Kidney capillary endothelial cell (primary cell): ENCODE measurements around the gene CDKN1B.

ENCODE experiments used
- DNase-seq: peaks from one replicate; pipeline ENCODE4 v3.0.0-alpha.2; 2018; ENCODE audit warnings: low spot score

CDKN1B gene

GRCh38 chr12:12701457-12701856, 15.7 kb upstream of the CDKN1B start:
- no peak for DNase-seq

DNA sequence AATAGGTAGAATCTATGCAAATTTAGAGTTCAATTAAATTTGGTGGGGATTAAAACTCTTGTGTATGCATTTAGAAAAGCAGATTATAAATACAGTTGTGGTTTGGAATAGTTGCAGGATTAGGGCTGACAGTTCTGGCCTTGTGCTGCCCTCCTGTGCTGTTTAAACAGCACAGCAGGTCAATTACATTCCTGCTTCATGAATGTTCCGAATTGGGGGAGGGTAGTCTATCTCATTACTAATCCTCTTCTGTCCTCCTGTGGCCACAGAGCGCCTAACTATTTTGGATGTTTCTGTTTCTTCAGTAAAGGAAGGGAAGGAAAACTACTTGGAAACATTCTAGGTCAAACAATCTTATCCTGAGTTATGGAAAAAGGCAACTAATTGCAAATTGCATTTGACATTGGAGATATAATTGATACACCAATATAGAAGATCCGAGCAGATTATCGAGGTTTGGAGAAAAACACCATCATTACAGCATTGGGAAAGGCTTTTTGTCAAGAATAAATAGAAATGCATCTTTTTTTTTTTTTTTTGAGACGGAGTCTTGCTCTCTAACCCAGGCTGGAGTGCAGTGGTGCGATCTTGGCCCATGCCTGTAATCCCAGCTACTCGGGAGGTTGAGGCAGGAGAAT, 12.5 kb upstream of the CDKN1B start:
- DNase-seq = peak; percentile 91

DNA sequence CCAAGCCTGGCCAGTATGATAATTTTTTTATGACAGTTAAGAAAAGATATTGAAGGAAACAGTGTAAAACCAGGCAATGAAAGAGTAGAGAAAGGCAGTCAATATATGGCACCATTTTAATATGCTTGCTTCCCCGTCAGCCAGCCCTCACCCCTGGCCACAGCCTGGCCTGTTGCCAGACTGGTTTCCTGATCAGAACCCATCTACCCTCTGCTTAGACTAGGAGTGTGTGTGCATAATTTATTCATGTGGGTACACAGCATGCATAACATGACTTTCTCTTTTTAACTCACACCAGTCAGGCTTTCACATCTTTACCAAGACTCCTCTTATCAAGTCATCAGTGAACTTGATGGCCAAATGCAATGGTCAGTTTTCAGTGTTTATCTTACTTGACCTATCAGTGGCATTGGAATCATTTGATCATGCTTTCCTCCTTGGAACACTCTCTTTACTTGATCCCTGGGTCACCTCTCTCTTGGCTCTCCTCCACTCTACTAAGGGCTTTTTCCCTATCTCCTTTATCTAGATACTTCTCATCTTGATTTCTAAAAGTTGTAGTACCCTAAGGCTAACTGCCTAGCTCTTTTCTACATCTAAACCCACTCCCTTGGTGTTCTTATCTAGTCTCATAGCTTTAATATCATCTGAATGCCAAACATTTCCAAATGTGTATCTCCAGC, 11.2 kb upstream of the CDKN1B start:
- DNase-seq = no peak

GRCh38 chr12:12713932-12714275, 3.3 kb upstream of the CDKN1B start:
- no peak for DNase-seq

DNA sequence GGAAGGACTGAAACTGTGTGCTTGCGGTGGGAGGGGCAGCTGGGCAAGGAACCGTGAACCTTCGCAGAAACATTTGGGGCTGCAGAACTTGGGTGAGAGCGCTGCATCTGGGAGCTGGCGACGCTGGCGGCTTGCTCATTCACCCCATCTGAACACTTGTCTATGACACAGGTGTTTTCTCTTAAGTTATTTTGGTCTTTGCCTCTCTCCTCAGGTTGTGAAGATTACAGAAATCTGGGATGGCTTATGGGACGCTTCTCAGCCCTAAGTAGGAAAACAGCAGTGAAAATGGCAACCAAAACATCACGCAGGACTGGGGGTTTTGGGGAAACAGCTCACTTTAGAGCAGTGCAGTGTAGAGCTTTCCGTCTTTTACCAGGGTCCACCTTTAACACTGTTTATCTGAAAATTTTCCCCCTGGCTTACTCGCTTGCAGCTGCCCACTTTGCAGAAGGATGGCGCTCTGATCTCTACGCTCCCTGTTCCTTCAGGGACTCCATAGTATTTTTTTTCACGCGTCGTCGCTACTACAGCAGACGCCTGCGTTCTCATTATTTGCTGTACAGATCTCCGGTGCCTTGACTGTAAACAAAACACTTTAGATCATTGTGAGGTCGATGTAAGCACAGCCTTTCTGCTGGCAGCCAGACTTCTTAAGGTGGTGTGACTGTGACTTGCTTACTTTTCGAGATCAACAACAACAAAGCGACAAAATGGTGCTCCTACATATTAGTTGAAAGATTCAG, 2.7 kb upstream of the CDKN1B start:
- peak; percentile 33 for DNase-seq

GRCh38 chr12:12715128-12715458, 2.1 kb upstream of the CDKN1B start:
- DNase-seq = no peak

DNA sequence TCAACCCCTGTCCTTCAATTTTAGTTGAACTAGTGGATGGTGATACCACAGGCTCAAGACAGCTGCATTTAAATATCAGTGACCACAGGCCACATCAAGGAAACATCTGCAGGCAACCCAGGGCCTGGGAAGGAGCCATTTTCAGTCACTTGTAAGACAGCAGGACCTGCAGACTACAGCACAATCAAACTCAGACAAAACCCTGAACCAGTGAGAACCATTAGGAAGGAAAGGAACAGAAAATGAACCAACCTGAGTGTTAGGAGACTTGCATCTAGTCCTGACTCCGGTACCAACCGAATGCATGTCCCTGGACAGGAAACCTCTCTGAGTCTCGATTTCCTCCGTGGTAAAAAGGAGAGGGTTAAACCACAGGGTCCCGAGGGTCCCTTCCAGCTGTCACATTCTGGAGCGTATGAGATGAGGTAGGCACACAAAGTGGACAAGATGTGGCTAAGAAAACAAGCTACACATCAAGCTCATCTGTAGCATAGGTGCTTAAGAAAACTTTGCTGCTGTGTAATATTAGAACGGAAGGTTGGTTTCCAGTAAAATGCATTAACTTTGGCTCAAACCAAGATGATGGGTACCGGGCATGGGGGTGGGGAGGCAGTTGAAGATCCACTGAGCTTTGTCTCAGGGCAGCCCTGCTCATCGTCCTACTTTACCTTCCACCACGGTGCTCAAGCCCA, 1.6 kb upstream of the CDKN1B start:
- DNase-seq = peak; percentile 28

DNA sequence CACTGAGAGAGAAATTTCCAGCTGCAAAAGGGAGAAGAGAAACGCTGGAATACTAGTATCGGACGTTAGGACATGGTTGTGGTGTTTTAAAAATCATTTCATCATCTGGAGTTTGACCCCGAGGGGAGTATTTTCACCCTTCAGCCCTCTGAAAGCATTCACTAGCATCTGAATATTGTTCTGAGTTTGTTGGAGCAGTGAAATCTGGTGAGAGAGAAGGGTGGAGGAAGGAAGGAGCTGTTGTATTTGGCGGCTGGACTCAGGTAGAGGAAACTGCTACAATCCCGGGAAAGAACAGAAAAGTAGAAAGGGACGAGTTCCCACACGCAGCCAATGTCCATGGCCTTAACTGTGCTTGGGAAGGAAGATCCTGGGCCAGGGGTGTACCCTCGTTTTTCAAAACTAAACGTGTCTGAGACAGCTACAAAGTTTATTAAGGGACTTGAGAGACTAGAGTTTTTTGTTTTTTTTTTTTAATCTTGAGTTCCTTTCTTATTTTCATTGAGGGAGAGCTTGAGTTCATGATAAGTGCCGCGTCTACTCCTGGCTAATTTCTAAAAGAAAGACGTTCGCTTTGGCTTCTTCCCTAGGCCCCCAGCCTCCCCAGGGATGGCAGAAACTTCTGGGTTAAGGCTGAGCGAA, 896 bp upstream of the CDKN1B start:
- peak; percentile 21 for DNase-seq

DNA sequence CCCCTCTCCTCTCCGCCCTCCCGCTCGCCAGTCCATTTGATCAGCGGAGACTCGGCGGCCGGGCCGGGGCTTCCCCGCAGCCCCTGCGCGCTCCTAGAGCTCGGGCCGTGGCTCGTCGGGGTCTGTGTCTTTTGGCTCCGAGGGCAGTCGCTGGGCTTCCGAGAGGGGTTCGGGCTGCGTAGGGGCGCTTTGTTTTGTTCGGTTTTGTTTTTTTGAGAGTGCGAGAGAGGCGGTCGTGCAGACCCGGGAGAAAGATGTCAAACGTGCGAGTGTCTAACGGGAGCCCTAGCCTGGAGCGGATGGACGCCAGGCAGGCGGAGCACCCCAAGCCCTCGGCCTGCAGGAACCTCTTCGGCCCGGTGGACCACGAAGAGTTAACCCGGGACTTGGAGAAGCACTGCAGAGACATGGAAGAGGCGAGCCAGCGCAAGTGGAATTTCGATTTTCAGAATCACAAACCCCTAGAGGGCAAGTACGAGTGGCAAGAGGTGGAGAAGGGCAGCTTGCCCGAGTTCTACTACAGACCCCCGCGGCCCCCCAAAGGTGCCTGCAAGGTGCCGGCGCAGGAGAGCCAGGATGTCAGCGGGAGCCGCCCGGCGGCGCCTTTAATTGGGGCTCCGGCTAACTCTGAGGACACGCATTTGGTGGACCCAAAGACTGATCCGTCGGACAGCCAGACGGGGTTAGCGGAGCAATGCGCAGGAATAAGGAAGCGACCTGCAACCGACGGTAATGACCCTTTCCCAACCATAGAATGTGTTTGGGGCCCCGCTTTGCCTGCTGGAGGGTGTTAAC, 615 bp downstream of the CDKN1B start:
- DNase-seq = peak; percentile 19

DNA sequence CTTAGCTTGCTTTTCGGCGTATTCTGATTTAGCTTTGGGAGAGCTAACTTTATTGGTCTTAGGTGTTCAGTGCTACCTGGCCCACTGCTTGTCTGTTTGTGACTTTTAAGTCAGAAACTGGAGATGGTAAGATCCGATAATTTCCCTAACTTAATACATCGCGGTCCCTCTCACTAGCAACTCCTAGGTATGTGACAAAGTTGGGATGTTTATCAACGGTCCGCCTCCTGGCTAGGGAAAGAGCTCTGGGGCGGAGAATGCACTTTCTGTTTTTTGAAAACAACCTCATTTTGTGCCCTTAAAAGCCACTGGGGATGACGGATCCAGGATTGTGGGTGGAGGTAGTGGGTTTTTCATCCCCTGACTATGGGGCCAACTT, 1.2 kb downstream of the CDKN1B start:
- no peak for DNase-seq

DNA sequence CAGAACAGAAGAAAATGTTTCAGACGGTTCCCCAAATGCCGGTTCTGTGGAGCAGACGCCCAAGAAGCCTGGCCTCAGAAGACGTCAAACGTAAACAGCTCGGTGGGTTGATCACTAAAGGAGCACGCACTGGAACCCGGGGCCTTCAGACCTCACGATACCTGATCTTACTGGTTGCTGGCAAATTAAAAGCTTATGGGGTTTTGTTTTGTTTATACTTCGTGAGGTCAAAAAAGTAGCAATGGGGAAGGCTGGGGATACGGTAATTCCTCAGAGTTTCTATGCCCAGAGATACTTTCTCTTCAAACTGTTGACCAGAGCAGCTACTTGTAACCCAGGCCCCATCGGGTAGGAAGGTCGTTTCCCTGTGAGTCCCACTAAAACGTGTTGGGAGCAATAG, 1.7 kb downstream of the CDKN1B start:
- DNase-seq = peak; percentile 26

- peak; percentile 37 for DNase-seq
Observed at GRCh38 chr12:12719496-12719895, 2.3 kb downstream of the CDKN1B start.

- DNase-seq = no peak
Observed at GRCh38 chr12:12720052-12720451, 2.9 kb downstream of the CDKN1B start.

GRCh38 chr12:12720672-12721161, 3.5 kb downstream of the CDKN1B start:
- peak; percentile 29 for DNase-seq

DNA sequence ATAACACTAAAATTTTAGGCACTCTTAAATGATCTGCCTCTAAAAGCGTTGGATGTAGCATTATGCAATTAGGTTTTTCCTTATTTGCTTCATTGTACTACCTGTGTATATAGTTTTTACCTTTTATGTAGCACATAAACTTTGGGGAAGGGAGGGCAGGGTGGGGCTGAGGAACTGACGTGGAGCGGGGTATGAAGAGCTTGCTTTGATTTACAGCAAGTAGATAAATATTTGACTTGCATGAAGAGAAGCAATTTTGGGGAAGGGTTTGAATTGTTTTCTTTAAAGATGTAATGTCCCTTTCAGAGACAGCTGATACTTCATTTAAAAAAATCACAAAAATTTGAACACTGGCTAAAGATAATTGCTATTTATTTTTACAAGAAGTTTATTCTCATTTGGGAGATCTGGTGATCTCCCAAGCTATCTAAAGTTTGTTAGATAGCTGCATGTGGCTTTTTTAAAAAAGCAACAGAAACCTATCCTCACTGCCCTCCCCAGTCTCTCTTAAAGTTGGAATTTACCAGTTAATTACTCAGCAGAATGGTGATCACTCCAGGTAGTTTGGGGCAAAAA, 4.1 kb downstream of the CDKN1B start:
- DNase-seq = no peak

- DNase-seq = peak; percentile 21
Observed at GRCh38 chr12:12721814-12722434, 4.8 kb downstream of the CDKN1B start.

DNA sequence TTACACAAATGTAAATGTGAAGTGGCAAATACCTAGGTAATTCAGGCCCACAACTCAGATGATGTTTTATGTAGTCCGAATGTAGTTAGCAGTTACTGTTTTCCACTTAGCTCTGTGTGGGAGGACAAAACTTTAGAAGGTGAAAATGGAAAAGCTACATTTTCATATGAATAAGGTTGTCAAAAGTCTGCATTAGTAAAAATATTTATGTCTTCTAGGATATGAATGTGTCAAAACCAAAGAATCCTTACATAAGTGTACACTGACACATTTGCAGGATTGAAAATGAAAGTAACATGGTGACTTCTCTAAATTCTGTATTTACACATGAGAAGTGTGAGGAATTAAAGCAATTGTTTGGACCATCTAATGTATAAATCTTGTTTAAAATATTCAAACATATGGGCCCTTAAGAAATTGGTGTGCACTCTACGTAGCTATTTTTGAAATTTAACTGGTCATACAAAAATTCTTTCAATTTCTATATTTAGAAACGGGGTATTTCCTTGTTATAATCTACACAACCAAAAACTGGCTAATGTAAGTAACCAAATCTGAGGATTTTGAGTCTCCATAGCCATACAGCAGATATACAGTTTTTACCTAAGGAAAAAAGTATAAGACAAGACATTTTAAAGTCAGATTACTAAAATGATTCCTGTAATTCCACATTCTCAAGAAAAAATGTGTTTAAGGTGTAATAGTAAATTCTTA, 5.4 kb downstream of the CDKN1B start:
- DNase-seq = peak; percentile 51

DNA sequence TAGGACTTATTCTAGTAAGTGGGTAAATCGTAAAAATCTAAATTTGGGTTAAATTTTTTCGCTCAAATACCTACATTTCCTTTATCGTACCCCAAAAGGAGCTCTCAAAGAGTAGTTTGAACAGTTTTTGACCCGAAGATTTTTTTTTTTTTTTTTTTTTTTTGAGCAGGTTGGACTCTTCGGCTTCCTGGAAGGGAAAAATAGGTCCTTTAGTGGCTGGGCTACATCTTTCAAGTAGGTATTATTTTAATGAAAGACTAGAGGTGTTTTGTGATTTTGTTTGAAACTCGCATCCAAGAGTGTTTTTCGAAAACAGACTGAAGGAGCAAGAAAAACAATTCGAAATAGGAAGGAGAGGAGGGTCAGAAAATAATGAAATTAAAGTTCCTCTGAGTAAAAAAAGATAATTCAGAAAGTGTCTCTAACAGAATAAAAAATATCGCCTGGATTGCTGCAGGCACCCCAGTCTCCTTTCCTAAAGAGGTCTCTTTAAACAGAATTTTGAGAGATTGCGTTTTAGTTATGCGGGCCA, 6.0 kb downstream of the CDKN1B start:
- DNase-seq = peak; percentile 38

- no peak for DNase-seq
Observed at GRCh38 chr12:12723681-12724420, 6.7 kb downstream of the CDKN1B start.
